Measurements from ENCODE around the gene RETREG1. TPM values are rescaled to one million over a fixed set of nuclear protein-coding genes. Genes with fewer than 3 reads are reported as not detected.

RETREG1 gene
- total and polyA plus RNA-seq, 2 donors (not counting 3 experiments of a cell fraction or from before 2014, with no cell fraction given) = 0.46 TPM; not detected in 1

DNA sequence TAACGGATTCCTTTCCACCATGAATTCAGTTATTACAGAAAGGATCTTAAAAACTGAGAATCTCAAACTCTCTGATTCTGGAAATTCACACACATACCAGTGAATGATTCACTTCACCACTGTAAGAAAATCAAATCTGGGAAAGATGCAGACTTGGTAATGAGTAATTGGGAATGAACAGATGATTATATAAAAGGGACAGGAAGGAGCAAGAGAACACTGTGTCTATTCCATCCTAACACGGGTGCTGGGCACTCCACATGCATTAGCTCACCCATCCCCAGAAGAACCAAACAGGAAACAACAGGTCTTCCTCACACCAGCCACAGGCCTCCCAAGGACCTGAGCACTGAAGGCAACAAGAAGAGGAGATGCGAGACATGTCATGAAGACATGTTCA is 76.4 kb downstream of the RETREG1 start:
- Histone ChIP-seq H3K36me3 (ENCODE audit: control insufficient read depth in 2 of 2, extremely low read depth in 1 of 2, insufficient read depth in 2 of 2, low read length in 2 of 2) (no peaks in the 10 kb centered on the region), H4K20me1 (replicated peaks; ENCODE audit: control insufficient read depth, extremely low read depth, insufficient read depth, low read length) (no peaks in the 10 kb centered on the region), H3K9me3 (replicated peaks; ENCODE audit: control insufficient read depth, insufficient read depth, low read length) (no peaks in the 10 kb centered on the region), H3K4me2 (ENCODE audit: insufficient read depth, low read length) (no peak overlapping the region), H3K4me3 (replicated peaks in 1 of 3; ENCODE audit: insufficient read depth in 1 of 3, low read depth in 1 of 3, low read length in 3 of 3) (no peak overlapping the region), H3K9ac (replicated peaks; ENCODE audit: extremely low read depth, insufficient read depth, low read length) (no peak overlapping the region), H3K79me2 (ENCODE audit: control insufficient read depth, insufficient read depth, low read length) (no peaks in the 10 kb centered on the region), H3K27ac (ENCODE audit: insufficient read depth, low read depth, low read length) (no peak overlapping the region), H2AFZ (ENCODE audit: low read depth, low read length) (no peak overlapping the region), H3K9me1 (replicated peaks; ENCODE audit: control insufficient read depth, extremely low read depth, insufficient read depth, low read length) (no peaks in the 10 kb centered on the region), H3K4me1 (ENCODE audit: control insufficient read depth, extremely low read depth, insufficient read depth, low read length) (no peaks in the 10 kb centered on the region), H3K27me3 (ENCODE audit: control insufficient read depth in 2 of 2, insufficient read depth in 2 of 2, low read length in 2 of 2) (peaks cover 0 to 1% of the 10 kb centered on the region in 2 experiments)
- dilution Hi-C loops (cut with MboI; ENCODE audit: extremely low pct_ligation_motif_present, low sequenced_read_pairs) (no loop called here), intact Hi-C loops (cut with micrococcal nuclease) (no loop called here)
- POLR2A ChIA-PET = no interaction called here
- TF ChIP-seq EZH2 (IDR thresholded peaks at IDR 0.05; ENCODE audit: borderline replicate concordance, low read depth, low read length, severe bottlenecking) = no peak
- TF ChIP-seq, protein P1, sequence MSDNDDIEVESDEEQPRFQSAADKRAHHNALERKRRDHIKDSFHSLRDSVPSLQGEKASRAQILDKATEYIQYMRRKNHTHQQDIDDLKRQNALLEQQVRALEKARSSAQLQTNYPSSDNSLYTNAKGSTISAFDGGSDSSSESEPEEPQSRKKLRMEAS (IDR thresholded peaks at IDR 0.05; ENCODE audit: insufficient read depth, insufficient read length) = no peak
- no peak for TF ChIP-seq MYC (IDR thresholded peaks at IDR 0.05; ENCODE audit: low read depth, low read length)
- TF ChIP-seq POLR2A (IDR thresholded peaks at IDR 0.05; ENCODE audit: low read depth, low read length) = no peak
- TF ChIP-seq FOS (IDR thresholded peaks at IDR 0.05; ENCODE audit: borderline replicate concordance, insufficient read depth, low read length) = no peak
- TF ChIP-seq, protein P2, sequence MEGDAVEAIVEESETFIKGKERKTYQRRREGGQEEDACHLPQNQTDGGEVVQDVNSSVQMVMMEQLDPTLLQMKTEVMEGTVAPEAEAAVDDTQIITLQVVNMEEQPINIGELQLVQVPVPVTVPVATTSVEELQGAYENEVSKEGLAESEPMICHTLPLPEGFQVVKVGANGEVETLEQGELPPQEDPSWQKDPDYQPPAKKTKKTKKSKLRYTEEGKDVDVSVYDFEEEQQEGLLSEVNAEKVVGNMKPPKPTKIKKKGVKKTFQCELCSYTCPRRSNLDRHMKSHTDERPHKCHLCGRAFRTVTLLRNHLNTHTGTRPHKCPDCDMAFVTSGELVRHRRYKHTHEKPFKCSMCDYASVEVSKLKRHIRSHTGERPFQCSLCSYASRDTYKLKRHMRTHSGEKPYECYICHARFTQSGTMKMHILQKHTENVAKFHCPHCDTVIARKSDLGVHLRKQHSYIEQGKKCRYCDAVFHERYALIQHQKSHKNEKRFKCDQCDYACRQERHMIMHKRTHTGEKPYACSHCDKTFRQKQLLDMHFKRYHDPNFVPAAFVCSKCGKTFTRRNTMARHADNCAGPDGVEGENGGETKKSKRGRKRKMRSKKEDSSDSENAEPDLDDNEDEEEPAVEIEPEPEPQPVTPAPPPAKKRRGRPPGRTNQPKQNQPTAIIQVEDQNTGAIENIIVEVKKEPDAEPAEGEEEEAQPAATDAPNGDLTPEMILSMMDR (IDR thresholded peaks at IDR 0.05; ENCODE audit: extremely low read depth in 1 of 2, insufficient read depth in 1 of 2, low read depth in 1 of 2, low read length in 2 of 2) = no peak
- TF ChIP-seq GATA2 (IDR thresholded peaks at IDR 0.05; ENCODE audit: insufficient read depth, insufficient read length, low read depth, low read length) = no peak
- no peak for TF ChIP-seq POLR2AphosphoS5 (IDR thresholded peaks at IDR 0.05; ENCODE audit: insufficient read depth, low read depth, low read length)
- no peak for TF ChIP-seq JUN (IDR thresholded peaks at IDR 0.05; ENCODE audit: borderline replicate concordance, insufficient read depth, insufficient read length, low read depth)
- FAIRE-seq (no peak), DNase-seq (ENCODE audit: low read depth, low spot score) (no peak)
- CTCF ChIA-PET = no interaction called here
- no TSS peak for BruUV-seq (replicated peaks)
